OCI-LY7 (cell line): Measurements from ENCODE around the gene PKD1. TPM values are rescaled to one million over a fixed set of nuclear protein-coding genes. Genes with fewer than 3 reads are reported as not detected.

Experiments
- BruUV-seq: library from RNA; stranded (reverse); fragments of 400-500 nt; replicated peaks from 2 replicates; lab custom pipeline; 2021; lab: Mats Ljungman, UMichigan
- CTCF ChIA-PET: fragments of 300-600 bp; sonication (Branson Sonifier 250); formaldehyde crosslinking; loops from one replicate; lab custom pipeline; 2022; ENCODE audit warnings: antibody characterized with exemption; ENCODE audit not compliant: unreplicated experiment; lab: Charles Lee
- POLR2A ChIA-PET: fragments of 300-600 bp; sonication (Branson Sonifier 250); formaldehyde crosslinking; loops from one replicate; lab custom pipeline; 2022; ENCODE audit warnings: antibody characterized with exemption; lab: Charles Lee
- DNase-seq: peaks from one replicate; pipeline ENCODE4 v3.0.0-alpha.2; 2015; ENCODE audit warnings: low spot score
- H2AFZ ChIP-seq: fragments of 200-600 bp; sonication (generic), shearing (Covaris generic); 2 replicates; pipeline ENCODE4 v1.6.1; 2014; ENCODE audit warnings: mild to moderate bottlenecking, antibody characterized with exemption, low read length, moderate library complexity
- H3K27ac ChIP-seq: fragments of 200-600 bp; sonication (generic); 2 replicates; pipeline ENCODE4 v1.5.1; 2014; ENCODE audit warnings: mixed run types, low read depth, mild to moderate bottlenecking, moderate library complexity, low read length, inconsistent platforms; ENCODE audit not compliant: poor library complexity, severe bottlenecking
- H3K36me3 ChIP-seq: fragments of 200-600 bp; sonication (generic); 2 replicates; pipeline ENCODE4 v1.6.1; 2014; ENCODE audit warnings: mild to moderate bottlenecking, antibody characterized with exemption, low read length, moderate library complexity, mixed read lengths; ENCODE audit not compliant: insufficient read depth
- H3K4me1 ChIP-seq: fragments of 200-600 bp; sonication (generic); 2 replicates; pipeline ENCODE4 v1.5.1; 2014; ENCODE audit warnings: mild to moderate bottlenecking, low read length; ENCODE audit not compliant: insufficient read depth, poor library complexity, severe bottlenecking
- H3K4me2 ChIP-seq: fragments of 200-600 bp; sonication (generic); 2 replicates; pipeline ENCODE4 v1.6.1; 2014; ENCODE audit warnings: mild to moderate bottlenecking, low read length
- H3K4me3 ChIP-seq: fragments of 200-600 bp; sonication (generic); 2 replicates; pipeline ENCODE4 v1.5.1; 2014; ENCODE audit warnings: mild to moderate bottlenecking, low read depth, low read length; ENCODE audit not compliant: poor library complexity, severe bottlenecking
- H3K79me2 ChIP-seq: fragments of 200-600 bp; sonication (generic); 2 replicates; pipeline ENCODE4 v1.6.1; 2016; ENCODE audit warnings: low read depth, mild to moderate bottlenecking, low read length, moderate library complexity, mixed read lengths; ENCODE audit not compliant: insufficient read depth
- H3K9me2 ChIP-seq: fragments of 200-600 bp; sonication (generic); 2 replicates; pipeline ENCODE4 v1.6.1; 2016; ENCODE audit warnings: mild to moderate bottlenecking, low read length, mixed read lengths; ENCODE audit not compliant: insufficient read depth
- H3K9me3 ChIP-seq: fragments of 200-600 bp; sonication (generic); 2 replicates; pipeline ENCODE4 v1.6.1; 2014; ENCODE audit warnings: mild to moderate bottlenecking, mixed run types, low read length, mixed read lengths
- H4K20me1 ChIP-seq: fragments of 200-600 bp; sonication (generic); 2 replicates; pipeline ENCODE4 v1.6.1; 2014; ENCODE audit warnings: mild to moderate bottlenecking, antibody characterized with exemption, low read length, moderate library complexity, mixed read lengths; ENCODE audit not compliant: insufficient read depth
- EZH2phosphoT487 ChIP-seq: fragments of 200-600 bp; sonication (generic); IDR thresholded peaks from 2 replicates; pipeline ENCODE4 v1.6.1; 2018; ENCODE audit warnings: low read depth, borderline replicate concordance, mild to moderate bottlenecking, mixed run types, antibody characterized with exemption, low read length, moderate library complexity, mixed read lengths
- intact Hi-C: fragments of 100-400 bp; cut with micrococcal nuclease; formaldehyde crosslinking; loops from one replicate; pipeline ENCODE4 v1.10.0; 2022; ENCODE audit not compliant: unreplicated experiment
- total RNA-seq, 2 experiments: library from RNA; depleted of rRNA in 1 of 2; stranded (reverse); fragments of >200 nt in 1 of 2; shearing (Covaris generic) in 1 of 2; gene quantifications; 2 replicates each; pipeline ENCODE4 v1.2.3, GENCODE V29; 2014 to 2022
- TF ChIP-seq, protein P1 (sequence below): fragments of 200-600 bp; sonication (generic); conservative IDR thresholded peaks from 2 replicates; pipeline ENCODE4 v1.5.1; 2014; ENCODE audit warnings: mild to moderate bottlenecking, antibody characterized with exemption, low read length, moderate library complexity, mixed read lengths

The PKD1 gene
- total RNA-seq, 2 experiments from 2014 or later, result 87.4 to 112 TPM

DNA sequence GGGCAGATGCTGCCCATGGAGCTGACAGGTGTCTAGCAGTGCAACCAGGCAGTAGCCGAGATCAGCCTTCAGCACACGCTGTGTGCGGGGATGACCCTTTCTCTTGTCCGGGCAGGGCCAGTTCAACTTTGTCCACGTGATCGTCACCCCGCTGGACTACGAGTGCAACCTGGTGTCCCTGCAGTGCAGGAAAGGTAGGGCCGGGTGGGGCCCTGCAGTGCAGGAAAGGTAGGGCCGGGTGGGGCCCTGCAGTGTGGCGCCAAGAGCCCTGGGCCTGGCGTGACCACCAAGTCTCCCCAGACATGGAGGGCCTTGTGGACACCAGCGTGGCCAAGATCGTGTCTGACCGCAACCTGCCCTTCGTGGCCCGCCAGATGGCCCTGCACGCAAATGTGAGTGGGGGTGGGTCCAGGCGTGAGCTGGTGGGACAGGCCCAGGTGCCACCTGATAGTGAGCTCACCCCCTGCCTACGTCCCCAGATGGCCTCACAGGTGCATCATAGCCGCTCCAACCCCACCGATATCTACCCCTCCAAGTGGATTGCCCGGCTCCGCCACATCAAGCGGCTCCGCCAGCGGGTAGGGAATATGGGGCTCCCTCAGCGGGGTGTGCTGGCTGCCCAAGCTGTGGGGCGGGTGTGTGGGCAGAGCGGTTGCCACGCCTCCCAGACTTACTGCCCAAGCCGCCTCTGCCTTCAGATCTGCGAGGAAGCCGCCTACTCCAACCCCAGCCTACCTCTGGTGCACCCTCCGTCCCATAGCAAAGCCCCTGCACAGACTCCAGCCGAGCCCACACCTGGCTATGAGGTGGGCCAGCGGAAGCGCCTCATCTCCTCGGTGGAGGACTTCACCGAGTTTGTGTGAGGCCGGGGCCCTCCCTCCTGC lies 47.7 kb downstream of the PKD1 start:
- Histone ChIP-seq H3K36me3 (peaks cover 44% of the 10 kb centered on the region; the same call in 1 of the 2 replicates), H3K79me2 (no peaks in the 10 kb centered on the region), H3K27ac (no peak overlapping the region), H2AFZ (no peak overlapping the region), H3K4me1 (peaks cover 6% of the 10 kb centered on the region), H4K20me1 (no peaks in the 10 kb centered on the region), H3K4me2 (no peak overlapping the region), H3K9me2 (no peaks in the 10 kb centered on the region), H3K4me3 (no peak overlapping the region), H3K9me3 (no peaks in the 10 kb centered on the region)
- intact Hi-C loops, result no loop called here
- TF ChIP-seq, protein P1, sequence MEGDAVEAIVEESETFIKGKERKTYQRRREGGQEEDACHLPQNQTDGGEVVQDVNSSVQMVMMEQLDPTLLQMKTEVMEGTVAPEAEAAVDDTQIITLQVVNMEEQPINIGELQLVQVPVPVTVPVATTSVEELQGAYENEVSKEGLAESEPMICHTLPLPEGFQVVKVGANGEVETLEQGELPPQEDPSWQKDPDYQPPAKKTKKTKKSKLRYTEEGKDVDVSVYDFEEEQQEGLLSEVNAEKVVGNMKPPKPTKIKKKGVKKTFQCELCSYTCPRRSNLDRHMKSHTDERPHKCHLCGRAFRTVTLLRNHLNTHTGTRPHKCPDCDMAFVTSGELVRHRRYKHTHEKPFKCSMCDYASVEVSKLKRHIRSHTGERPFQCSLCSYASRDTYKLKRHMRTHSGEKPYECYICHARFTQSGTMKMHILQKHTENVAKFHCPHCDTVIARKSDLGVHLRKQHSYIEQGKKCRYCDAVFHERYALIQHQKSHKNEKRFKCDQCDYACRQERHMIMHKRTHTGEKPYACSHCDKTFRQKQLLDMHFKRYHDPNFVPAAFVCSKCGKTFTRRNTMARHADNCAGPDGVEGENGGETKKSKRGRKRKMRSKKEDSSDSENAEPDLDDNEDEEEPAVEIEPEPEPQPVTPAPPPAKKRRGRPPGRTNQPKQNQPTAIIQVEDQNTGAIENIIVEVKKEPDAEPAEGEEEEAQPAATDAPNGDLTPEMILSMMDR, result no peak
- TF ChIP-seq EZH2phosphoT487, result no peak
- BruUV-seq, result TSS peak; percentile 76
- ChIA-PET CTCF (interaction anchor here (0.6 kb wide), 1 partner anchor 52 kb away, joined by 3 read pairs; no protein-coding TSS in a partner anchor), POLR2A (no interaction called here)
- no peak for DNase-seq

DNA sequence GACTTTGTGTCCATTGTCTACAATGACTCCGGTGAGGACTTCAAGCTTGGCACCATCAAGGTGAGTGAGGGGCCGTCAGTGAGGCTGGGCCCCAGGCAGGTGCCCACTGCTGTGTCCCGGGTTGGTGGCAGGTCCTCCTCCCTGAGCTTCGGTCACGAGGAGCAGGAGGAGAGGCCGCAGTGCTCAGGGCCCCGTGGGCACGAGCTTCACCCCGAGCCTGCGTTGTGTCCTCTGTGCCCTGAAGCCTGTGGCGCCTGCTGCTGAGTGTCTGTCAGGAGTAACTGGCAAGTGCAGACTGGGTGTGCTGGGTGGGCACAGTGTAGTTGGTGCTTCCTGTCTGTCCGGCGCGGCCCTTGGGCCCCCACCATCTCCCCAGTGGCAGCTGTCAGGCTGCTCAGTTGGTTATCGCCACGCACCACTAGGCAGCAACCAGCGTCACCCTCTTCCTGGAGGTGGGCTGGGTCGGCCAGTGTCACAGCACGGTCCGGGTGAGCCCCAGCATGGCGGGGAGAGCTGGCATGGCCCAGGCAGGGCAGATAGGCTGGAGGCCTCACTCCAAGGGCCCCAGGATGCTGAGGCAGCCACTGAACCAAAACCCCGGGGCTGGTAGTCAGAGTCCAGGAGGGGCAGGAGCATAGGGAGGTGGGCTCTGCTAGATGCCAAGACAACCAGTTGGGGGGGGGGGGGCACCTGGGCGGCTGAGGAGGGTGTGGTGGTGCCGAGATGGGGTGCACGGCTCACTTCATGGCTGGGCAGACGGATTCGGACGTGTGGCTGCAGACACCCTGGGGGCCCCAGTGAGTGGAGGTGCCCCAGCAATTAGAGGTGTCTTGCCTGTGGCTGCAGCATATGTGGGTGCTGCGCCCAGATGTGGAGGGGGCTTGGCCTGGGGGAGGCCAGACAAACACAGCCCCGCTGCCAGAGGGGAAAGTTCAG lies 48.6 kb downstream of the PKD1 start:
- Histone ChIP-seq H3K79me2 (no peaks in the 10 kb centered on the region), H3K4me1 (peaks cover 6% of the 10 kb centered on the region), H2AFZ (no peak overlapping the region), H3K4me2 (no peak overlapping the region), H3K27ac (no peak overlapping the region), H4K20me1 (no peaks in the 10 kb centered on the region), H3K9me3 (no peaks in the 10 kb centered on the region), H3K9me2 (no peaks in the 10 kb centered on the region), H3K4me3 (no peak overlapping the region), H3K36me3 (peaks cover 50% of the 10 kb centered on the region; the same call in 1 of the 2 replicates)
- CTCF ChIA-PET, result no interaction called here
- intact Hi-C loops, result no loop called here
- POLR2A ChIA-PET, result no interaction called here
- DNase-seq, result peak; percentile 25
- BruUV-seq, result no TSS peak
- TF ChIP-seq, protein P1, result no peak
- no peak for TF ChIP-seq EZH2phosphoT487
